ENCODE results near the gene RNF217. TPM values are rescaled to one million over a fixed set of nuclear protein-coding genes. Genes with fewer than 3 reads are reported as not detected.
"Not testable (repeated sequence)": the region's sequence is repeated elsewhere in the genome, so short reads cannot be mapped to it uniquely, and the experiment has no call there.

RNF217 gene
- polyA plus RNA-seq, 4 donors: 12.1 to 19.8 (median 16.7) TPM

DNA sequence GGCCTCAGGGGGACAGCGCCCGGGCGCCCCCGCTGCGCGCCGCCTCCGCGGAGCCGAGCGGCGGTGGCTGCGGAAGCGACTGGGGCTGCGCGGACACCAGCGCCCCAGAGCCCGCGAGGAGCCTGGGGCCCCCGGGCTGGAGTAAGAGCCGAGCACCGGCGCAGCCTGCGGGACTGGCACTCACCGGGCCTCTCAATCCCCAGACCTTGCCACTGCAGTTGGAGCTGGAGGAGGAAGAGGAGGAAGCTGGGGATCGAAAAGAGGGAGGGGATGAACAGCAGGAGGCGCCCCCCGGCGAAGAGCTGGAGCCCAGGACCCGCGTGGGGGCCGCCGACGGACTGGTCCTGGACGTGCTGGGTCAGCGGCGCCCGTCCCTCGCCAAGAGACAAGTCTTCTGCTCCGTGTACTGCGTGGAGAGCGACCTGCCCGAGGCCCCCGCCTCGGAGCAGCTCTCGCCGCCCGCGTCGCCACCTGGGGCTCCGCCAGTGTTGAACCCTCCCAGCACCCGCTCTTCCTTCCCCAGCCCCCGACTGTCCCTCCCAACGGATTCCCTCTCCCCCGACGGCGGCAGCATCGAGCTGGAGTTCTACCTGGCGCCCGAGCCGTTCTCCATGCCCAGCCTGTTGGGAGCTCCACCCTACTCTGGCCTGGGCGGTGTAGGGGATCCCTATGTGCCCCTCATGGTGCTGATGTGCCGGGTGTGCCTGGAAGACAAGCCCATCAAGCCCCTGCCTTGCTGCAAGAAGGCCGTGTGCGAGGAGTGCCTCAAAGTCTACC lies 590 bp downstream of the RNF217 start:
- DNase-seq (ENCODE audit: low read depth in 4 of 4, low spot score in 2 of 4): peak in 3 of 4 donors; percentile 21 to 51 (median 48)

DNA sequence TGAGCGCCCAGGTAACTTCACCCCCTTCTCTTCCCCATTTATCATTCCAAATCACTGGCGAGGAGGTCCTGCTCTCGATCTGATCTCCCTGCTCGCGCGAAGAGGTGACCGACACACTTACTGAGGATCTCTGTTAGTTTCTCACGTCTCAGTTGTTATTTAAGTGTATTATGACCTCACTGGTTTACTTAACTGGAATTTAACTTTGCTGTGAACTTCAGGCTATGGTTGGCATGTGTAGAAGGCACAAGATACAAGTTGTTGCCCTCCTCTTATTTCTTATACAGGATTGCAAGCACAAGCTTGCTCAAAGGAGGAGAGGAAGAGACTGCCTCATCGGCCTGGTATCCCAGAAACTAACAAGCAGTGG lies 1.2 kb downstream of the RNF217 start:
- DNase-seq (ENCODE audit: low read depth in 4 of 4, low spot score in 2 of 4): peak in 3 of 4 donors; percentile 24 to 67 (median 44)

DNA sequence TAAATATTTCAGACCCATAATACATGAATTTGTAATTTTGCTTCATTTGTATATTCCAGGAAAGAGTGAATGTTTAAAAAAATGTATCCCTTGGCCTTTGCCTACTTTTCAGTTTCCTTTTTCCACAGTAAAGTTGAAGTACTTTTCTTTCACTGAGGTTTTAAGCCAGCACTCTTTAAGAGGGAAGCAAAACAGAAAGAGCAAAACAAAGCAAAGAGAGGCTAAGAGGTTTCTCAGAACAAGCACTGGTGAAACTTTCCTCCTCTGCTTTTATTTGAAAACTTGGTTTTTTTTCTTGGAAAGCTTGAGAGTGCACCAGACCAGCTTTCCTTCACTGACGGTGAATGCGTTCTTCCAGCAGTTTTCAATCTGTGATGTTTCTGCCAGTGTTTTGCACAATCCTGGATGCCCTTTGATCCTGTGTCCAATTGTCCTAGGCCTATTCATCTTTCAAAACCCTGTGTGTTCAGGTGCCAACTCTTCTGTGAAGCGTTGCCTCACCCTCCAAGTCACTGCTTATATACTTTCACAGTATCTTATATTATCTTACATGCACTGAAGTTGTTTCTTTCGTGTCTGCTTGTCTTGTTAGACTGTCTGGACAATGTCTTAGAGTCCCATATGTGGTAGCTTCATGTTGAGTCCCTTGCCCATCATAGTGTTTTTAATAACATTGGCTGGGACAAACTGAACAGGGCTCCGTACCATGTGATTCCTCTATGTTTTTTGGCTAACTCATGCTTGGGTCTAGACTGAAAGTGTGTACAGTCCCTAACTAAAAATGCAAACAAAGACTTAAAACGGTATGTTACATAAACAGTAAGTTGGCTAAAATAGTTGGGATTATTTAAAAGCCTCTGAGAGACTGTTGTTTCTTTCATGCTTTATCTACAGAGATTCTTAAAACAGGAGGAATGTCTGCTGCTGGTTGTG lies 1.9 kb downstream of the RNF217 start:
- peak in 3 of 4 donors; percentile 19 to 52 (median 38) for DNase-seq (ENCODE audit: low read depth in 4 of 4, low spot score in 2 of 4)

DNA sequence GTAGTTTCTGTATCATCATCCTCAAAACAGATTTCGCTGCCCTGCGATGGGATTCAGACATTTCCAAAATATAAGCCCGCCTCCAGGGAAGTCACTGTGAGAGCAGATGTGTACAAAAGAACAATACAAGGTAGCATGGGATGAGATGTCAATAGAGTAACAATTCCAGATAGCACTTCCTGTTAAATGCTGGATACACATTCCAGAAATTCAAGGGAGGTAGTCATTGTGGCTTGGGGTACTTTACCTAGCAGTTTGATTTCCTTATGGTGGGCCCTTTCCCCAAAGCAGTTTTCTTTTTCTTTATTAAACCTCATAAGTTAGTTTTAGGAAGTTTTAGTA lies 2.5 kb downstream of the RNF217 start:
- DNase-seq (ENCODE audit: low read depth in 4 of 4, low spot score in 2 of 4): no peak

DNA sequence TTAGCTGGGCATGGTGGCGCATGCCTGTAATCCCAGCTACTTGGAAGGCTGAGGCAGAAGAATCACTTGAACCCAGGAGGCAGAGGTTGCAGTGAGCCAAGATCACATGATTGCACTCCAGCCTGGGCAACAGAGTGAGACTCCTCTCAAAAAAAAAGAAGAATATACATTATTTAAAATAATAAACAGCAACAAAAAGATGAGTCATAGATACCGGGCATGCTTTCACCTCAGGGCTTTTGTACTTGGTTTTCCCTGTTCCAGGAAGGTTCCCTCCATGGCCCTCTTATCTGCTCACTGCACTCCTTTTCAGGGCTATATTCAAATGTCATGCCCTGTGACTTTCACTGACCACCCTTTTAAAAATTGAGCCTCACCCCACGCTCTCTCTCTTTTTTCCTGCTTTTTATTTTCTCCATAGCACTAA lies 3.2 kb downstream of the RNF217 start:
- not testable (repeated sequence) for DNase-seq (ENCODE audit: low read depth in 4 of 4, low spot score in 2 of 4)

DNA sequence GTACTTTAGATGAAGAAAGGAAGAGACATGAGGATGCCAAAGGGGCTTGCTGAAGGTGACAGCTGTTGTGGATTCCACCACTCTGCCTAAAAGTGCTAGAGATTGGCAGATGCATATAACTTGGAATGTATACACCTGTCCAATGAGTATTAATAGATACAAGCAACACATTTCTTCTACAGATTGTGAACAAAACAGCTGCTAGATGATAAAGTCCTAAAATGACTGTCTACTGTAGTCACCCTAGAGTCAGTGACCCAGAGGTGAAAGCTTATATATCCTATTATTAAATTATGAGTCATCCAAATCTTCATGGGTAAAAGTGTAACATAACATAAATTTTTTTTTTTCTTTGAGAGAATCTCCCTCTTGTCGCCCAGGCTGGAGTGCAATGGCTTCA lies 5.2 kb downstream of the RNF217 start:
- DNase-seq (ENCODE audit: low read depth in 4 of 4, low spot score in 2 of 4): no peak

DNA sequence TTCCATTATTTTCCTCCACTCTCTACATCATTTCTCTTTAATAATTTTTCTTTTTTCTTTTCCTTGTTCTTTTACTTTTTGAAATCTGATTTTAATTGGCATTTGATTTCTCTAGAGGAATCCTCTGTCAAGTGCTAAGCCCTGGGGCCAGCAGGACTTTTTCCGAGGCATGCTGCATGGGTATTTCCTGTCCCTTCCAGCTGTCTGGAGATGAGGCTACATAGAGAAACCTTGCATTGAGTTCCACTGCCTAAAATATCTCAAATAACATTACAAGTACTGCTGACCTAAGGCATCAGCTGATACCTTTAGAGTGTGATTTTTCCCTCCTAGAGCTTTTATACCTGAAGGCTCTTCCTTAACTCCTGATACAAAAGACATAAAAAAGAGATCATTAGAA lies 6.2 kb downstream of the RNF217 start:
- DNase-seq (ENCODE audit: low read depth in 4 of 4, low spot score in 2 of 4): no peak

DNA sequence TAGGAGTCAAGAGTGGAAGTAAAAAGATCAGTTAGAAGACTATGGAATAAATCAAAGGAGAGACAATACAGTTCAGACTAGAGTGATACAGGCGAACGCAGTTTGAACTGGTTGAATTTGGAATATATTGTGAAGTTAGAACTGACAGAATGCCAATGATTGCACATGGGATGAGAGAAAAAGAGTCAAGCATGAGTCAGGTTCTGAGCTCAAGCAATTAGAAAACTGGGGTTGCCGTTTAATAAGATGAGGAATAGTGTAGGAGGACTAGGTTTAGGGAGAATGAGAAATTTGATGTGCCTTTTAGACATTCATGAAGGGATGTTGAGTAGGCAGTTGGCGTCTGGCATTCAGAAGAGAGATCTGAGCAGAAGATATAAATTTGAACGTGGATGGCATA lies 8.0 kb downstream of the RNF217 start:
- no peak for DNase-seq (ENCODE audit: low read depth in 4 of 4, low spot score in 2 of 4)

DNA sequence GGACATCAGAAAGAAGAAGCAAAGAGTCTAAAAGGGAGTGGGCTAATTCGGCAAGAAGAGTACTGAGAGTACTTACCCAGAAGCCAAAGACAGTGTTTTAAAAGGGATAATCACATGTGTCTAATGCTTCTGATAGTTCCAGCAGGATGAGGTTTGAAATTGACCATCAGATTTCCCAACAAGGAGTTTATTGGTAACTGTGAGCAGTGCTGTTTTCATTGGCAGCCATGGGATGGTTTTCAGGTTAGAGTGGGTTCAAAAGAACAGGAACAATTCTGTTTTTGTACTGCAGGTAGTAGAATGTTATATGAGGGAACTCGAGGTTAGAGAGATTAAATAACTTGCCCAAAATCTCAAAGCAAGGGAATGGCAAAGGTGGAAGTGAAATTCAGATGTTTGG lies 8.5 kb downstream of the RNF217 start:
- no peak for DNase-seq (ENCODE audit: low read depth in 4 of 4, low spot score in 2 of 4)

DNA sequence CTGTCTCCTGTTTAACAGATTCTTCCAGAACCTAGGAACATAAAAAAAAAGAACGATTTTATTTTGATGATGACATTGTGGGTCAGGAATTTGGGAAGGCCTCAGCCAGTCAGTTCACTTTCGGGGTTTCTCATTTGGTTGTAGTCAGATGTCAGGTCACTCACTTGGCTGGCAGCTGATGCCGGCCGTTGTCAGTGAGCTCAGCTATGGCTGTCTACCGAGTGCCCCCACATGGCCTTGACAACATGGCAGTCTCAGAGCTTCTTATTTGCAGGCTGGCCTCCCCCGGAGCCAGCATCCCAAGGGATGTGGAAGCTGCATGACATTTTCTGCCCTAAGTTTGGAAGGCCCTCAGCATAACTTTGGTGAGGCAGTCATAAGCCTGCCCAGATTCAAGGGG lies 11.5 kb downstream of the RNF217 start:
- no peak for DNase-seq (ENCODE audit: low read depth in 4 of 4, low spot score in 2 of 4)

DNA sequence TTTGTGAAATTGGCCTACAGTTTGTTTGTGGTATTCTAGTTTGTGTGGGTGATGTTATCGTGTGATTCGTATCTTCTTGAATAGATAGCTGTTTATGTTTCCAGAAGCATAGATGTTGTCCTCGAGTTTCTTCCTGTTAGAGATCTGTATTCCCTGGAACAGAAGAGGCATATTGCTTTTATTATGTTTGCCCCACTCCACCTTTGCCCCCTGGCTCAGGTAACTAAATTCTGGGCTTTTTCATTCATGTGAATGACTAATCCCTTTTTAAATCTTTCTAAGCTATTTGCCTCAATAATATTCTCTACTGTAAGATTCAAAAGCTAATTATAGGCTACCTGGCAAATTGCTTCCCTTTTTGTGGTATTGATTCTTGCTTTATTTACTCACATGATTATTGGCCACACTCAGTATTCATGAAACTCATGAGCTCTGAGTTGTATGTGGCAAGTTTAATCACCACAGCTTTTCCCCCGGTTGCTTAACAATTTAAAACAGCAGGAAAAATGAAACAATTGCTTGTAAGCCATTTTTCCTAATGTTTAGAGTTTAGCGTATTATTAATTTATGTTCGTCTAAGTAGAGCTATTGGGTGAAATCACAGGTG lies 12.6 kb downstream of the RNF217 start:
- no peak for DNase-seq (ENCODE audit: low read depth in 4 of 4, low spot score in 2 of 4)

DNA sequence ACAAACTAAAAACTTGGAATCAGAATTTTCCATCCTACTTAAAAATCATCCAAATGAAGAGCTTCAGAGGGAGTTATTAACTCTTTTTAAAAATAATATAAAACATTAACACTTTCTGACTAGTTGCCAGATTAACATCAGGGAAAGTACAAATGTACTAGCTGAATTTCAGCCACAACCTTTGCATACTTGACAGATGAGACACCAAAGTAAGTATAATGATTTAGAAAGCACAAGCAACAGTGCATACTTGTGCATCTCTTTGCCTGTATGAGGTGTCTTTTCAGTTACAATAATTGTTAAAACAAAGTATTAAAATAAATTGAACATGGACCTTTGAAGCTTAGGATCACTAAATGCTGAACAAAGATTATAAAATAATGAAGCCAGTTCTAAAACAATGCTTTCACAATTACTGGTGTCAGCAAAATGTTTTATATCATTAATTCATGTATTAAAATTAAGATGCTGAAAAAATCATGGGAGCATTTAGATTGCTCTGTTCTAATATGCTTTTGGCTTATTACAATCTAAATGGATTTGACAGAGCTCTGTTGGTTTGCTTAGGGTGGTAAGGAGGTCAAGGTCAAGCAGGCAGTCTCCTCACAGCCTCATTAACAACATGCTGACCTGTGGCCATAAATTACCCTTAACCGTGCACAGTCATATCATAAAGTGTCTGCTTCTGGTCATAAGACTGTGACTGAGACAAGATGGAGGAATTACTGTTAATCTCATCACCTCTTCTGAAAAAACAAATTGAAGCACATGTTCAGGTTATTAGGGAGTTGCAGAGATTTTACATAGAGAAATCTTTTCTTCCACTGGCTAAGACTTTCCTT lies 15.1 kb downstream of the RNF217 start:
- DNase-seq (ENCODE audit: low read depth in 4 of 4, low spot score in 2 of 4): no peak

DNA sequence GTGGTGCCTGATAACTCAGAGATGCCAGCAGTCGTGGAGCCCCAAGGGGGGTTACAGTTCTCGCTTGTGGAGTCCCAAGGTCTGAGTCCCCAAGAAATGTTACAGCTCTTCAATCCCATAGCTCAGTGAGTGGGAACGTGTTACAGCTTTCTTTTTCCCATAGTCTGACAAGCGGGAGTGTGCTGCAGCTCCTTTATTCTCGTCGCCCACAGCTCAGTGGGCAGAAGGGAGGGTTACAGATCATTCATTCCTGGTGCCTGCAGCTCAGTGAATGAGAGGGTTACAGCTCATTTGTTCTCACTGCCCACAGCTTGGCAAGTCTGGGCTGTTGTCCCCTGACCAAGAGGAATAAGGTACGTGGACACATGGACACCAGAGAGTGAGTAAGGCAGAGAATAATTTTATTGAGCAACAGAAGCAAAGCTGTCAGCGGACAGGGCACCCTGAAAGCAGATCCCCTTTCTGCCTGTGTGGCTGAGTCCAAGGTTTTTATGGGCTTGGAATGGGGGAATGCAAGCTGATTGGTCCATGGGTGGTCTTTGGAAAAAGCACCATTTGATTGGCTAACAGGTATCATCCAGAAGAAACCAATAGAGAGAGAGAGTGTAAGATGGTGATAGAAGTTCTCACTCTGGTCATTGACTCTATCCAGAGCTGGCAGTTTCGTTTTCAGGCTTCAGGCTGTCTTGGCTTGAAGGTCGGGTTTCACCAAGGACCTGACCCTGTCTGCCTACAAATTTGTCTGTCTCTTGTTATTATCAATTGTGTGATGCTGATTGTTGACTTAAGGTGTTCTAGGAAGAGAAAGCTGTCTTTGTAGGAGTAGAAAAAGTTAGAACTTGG lies 16.4 kb downstream of the RNF217 start:
- DNase-seq (ENCODE audit: low read depth in 4 of 4, low spot score in 2 of 4): no peak

DNA sequence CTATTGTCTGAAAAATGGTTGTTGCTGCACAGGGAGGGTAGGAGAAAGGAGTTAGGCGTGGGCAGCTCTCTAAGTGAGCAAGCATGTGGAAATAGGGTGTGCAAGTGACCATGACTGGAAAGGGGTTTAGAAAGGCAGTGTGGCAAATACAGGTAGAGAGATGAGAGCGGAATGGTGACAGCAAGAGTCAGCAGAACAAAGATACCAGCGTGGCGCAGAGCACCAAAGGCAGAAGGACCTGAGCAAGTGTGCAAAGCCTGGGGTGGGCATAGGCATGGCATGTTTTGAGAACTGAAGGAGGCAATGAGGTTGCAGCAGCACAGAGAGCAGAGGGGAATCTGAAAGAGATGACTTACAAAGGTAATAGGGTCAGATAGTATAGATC lies 17.0 kb downstream of the RNF217 start:
- no peak for DNase-seq (ENCODE audit: low read depth in 4 of 4, low spot score in 2 of 4)

DNA sequence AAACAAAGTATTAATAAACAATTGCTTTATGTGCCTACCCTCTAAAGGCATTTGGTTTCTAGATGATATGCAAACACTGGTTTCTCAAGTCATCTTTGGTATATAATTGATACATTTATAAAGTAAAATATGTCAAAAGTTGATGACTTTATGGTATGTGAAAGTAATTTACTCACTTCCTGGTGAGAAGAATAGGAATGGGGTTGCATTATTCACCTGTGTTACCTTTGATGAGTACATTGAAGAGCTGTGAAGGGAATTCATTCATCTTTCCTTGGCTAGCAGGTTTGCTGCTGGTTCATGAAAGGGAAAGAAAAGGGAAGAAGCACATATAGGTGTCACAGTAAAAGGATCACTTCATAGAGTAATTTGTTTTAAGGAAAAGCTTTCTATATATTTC lies 20.4 kb downstream of the RNF217 start:
- no peak for DNase-seq (ENCODE audit: low read depth in 4 of 4, low spot score in 2 of 4)

DNA sequence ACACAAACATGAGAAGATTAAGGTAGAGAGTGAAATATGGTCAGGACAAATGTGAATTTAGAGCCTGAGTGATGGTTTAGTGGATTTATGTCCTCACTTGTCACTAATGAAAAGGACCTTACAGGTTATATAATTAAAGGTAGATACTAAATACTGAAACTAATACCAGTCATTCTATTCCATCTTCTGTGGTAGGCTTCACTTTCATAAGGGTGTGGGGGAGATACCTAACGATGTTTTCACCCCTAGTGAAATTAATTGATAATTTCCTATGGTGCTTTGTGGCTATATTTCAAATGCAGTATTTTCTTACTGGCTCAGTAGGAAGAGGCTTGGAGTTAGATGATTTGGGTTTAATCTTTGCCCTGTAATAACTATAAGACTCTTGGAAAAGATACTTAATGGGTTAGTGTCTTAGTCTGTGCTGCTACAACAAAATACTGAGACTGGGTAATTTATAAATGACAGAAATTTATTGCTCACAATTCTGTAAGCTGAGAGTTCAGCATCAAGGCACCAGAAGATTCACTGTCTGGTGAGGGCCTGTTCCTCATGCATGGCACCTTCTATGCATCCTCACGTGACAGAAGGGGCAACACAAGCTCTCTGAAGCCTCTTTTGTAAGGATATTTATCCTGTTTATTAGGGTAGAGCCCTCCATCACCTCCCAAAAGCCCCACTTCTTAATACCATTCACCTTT lies 21.3 kb downstream of the RNF217 start:
- no peak for DNase-seq (ENCODE audit: low read depth in 4 of 4, low spot score in 2 of 4)

DNA sequence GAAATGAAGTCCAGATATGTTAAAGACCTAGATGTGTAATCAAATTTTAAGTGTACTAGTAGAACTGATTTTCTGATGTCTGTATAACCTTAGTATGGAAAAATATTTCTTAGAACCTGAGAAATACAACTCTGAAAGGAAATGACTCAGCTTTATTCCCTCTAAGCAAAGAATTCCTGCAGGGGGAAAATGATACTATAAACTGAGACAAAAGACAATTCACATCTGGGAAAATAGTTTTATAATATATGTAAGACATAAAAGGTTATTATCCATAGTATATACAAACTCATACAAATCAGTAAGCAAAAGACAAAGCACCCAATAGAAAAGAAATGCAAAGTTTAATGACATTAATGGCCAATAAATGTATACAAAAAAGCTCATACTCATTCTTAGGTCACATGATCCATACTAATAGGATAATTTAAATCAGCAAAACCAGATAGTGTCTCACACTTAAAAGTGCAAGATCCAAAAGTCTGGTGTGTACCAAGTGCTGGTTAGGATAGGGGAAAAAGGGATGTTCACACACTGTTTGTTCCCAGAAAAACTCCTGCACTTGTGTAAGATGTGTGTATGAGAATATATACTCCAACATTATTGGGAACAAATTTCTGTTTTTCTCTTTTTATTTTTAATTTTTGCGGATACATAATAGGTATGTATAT lies 22.6 kb downstream of the RNF217 start:
- no peak for DNase-seq (ENCODE audit: low read depth in 4 of 4, low spot score in 2 of 4)

DNA sequence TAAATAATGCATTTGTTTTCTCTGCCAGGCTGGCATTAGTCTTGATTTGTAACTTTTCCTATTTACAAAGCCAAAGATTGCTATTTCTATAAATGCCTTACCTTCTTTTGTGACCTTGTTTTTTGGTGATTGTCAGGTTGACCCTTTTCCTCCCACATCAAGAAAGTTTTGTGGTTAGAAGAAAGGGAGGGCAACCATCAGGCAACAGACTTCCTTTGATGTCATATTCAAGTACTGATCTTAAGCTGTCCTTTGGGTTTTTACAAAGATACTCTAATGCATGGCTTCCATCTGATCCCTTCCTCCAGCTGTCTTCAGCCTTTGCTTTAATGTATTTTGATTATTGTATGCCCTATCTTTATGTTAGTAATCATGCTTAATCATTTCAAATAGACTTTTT lies 23.9 kb downstream of the RNF217 start:
- no peak for DNase-seq (ENCODE audit: low read depth in 4 of 4, low spot score in 2 of 4)

DNA sequence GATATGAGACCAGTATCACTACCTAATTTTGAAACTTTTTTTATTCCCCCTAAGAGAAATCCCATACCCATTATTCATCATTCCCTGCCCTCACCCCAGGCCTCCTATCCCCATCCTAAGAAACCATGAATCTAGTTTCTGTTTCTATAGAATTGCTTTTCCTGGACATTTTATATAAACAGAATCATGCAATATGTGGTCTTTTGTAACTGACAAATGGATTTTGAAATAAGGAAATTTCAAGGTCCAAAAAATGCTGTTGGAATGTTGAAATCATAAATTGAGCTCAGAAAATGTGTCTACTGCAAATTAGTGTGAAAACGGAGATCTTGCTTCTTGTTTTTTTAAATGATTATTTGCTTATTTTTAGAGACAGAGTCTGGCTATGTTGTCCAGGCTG lies 25.1 kb downstream of the RNF217 start:
- DNase-seq (ENCODE audit: low read depth in 4 of 4, low spot score in 2 of 4): no peak

All from left renal cortex interstitium (tissue), 4 donors.